Fibroblast of villous mesenchyme (primary cell): ENCODE results near the gene MEF2D. TPM values are rescaled to one million over a fixed set of nuclear protein-coding genes. Genes with fewer than 3 reads are reported as not detected.

Experiments
- DNase-seq: peaks from one replicate; pipeline ENCODE4 v3.0.0-alpha.2; 2010; ENCODE audit warnings: low read depth
- H3K4me3 ChIP-seq: 2 replicates; pipeline ENCODE4 v1.5.1; 2011; ENCODE audit warnings: low read depth, mild to moderate bottlenecking, low read length
- total RNA-seq: library from RNA; depleted of rRNA; stranded (reverse); fragments of >200 nt; gene quantifications from 2 replicates; pipeline ENCODE4 v1.2.3, GENCODE V29; 2012
- TF ChIP-seq, protein P1 (sequence below): IDR thresholded peaks from 2 replicates; pipeline ENCODE4 v1.5.1; 2012; ENCODE audit warnings: low read depth, mild to moderate bottlenecking, low read length; ENCODE audit not compliant: insufficient read depth

Gene MEF2D
- total RNA-seq, 1 donor: 10.8 TPM

DNA sequence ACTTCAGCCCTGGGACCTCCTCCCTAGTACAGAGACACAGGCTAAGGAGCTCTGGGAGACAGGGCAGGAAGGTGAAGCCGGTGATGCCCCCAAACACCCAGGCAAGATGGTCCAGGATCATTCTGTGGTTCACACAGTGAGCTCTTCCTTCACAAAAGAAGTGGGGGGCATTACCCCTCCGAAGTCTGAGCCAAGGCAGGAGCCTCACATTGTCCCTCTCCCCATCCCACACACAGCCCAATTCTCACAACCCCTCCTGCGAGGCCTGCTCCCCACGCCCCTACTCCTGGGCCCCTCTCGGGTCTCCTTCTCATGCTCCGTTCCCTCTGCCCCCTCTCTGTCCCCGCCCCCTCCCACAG, 10.7 kb downstream of the MEF2D start:
- DNase-seq: no peak
- no peak overlapping the region for H3K4me3 ChIP-seq
- TF ChIP-seq, protein P1, sequence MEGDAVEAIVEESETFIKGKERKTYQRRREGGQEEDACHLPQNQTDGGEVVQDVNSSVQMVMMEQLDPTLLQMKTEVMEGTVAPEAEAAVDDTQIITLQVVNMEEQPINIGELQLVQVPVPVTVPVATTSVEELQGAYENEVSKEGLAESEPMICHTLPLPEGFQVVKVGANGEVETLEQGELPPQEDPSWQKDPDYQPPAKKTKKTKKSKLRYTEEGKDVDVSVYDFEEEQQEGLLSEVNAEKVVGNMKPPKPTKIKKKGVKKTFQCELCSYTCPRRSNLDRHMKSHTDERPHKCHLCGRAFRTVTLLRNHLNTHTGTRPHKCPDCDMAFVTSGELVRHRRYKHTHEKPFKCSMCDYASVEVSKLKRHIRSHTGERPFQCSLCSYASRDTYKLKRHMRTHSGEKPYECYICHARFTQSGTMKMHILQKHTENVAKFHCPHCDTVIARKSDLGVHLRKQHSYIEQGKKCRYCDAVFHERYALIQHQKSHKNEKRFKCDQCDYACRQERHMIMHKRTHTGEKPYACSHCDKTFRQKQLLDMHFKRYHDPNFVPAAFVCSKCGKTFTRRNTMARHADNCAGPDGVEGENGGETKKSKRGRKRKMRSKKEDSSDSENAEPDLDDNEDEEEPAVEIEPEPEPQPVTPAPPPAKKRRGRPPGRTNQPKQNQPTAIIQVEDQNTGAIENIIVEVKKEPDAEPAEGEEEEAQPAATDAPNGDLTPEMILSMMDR: no peak

DNA sequence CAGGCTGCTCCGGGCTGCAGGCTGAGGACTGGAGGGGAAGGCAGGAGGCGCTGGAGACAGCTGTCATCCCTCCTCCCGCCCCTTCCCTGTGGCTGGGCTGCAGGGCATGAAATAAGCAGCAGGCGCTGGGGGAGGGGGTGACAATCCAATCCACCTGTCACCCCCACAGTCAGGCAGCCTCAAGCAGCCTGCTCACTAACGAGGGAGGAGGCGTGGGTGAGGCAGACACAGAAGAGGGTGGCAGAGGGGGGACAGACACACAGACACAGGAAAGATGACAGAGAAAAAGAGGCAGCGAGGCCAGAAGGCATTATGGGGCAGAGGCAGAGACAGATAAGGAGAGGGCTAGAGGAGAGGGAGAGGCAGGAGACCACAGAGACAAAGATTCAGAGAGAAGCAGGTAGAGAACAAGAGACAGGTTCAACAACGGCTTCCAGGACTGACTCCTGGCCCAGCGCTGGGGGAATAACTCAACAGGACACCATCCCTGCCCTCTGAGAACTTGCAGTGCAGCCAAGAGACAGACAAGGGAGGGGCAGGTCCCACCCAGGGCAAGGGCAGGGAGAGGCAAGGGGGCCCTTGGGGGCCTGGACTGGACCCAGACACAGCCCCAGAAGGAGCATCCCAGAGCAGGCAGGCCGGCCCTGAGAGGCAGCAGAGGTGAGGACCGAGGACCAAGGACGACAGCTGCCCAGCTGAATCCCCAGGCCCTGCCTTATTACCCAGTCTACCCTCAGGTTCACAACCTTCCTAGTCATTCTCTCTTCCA, 11.2 kb downstream of the MEF2D start:
- TF ChIP-seq, protein P1: peak; percentile 31
- no peak overlapping the region for H3K4me3 ChIP-seq
- no peak for DNase-seq

DNA sequence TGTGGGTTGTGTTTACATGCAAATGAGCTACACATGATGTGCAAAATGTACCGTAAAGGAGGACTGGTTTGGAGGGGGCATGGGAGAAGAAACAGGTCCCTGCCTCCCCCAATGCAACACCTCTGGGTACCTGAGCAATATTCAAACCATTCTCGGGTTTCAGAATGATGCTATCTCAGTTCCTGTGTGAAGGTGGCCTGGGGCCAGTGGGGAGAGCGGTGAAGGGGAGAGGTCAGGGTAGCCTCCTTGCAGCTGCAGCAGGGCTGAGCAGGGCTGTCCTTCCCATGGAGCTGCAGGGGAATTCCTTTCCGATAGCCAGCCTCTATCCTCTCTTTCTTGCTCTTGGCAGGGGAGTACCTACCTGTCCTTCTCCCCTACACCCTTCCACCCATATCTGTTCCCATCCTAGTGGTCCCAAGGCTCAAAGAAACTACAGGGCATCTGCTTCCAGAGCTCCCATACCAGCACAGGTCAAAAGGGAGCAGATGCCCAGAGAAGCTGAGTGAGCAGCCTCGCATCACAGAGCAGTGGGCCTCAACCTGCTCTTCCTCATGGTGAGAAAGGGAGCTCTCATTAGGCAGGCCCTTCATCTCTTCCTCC, 11.9 kb downstream of the MEF2D start:
- H3K4me3 ChIP-seq: no peak overlapping the region
- DNase-seq: no peak
- TF ChIP-seq, protein P1: no peak

DNA sequence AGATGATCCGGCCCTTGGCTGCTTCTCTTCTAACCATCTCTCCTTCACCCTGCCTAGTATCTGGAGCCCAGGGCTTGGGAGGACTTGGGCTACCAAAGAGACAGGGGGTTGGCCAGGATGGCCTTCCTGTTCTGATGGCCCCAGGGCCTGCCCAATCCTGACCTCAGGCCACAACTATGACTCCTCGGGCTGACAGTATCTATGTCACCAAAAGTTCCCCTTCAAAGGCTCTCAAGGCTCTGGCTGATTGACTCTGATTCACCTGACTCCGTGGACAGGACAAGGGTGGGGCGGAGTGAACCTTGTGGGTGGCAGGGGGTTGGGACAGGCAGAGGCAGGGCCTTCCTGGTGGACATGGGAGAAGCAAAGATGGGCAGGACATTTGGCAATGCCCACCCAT, 12.7 kb downstream of the MEF2D start:
- TF ChIP-seq, protein P1: no peak
- no peak overlapping the region for H3K4me3 ChIP-seq
- no peak for DNase-seq

DNA sequence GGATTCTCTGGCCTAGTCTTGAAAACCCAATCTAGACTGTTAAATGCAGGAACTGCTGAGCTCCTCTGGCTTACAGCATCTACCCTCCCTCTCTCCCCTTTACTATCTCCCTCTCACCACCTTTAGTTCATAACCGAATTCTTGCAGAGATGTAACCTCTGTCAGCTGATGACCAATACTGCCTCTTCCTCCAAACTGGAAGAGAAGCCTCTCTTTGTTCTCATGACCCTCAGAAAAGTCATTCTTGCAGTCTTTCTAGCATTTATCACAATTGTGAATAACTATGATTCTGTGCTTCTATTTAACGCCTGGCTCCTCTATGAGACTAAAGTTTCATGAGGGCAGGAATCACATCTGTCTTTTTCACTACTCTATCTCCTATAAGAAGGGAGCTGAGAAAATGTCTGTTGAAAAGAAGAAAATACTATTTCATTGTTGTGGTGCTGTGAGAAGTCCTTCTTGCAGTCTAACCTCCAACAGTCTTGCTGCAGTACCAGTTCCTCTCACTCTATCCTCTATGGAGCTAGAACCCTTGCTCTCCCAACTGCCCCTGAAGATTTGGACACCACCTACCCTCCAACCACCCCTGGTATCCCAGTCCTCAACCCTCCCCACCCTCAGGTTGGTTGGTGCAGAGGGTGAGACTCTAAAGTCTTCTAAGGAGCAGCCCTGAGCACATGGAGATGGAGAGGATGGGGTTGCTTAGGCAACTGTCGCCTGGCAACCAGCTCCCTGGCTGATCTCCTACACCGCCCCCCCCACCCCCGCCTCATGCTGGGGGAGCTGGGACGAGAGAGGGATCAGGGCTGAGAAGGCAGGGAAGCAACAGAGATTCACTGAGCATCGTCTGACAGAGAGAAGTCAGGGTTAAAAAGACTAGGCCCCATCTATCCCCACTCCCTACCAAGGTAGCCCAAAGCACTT, 13.9 kb downstream of the MEF2D start:
- H3K4me3 ChIP-seq: no peak overlapping the region
- DNase-seq: no peak
- TF ChIP-seq, protein P1: no peak

DNA sequence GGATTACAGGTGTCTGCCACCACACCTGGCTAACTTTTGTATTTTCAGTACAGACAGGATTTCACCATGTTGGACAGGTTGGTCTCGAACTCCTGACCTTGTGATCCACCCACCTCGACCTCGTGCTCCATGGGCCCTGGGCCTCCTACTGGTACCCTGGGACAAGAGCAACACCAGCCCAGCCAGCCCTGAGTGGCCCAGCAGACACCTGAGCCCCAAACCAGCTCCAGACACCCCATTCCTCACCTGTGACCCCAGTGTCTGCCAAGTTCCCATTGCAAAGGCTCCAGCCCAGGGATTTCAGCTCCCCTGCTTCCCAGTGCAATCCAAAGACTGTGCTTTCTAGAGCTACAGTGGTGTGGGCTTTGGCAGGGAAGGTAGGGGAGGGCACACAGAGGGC, 14.6 kb downstream of the MEF2D start:
- no peak overlapping the region for H3K4me3 ChIP-seq
- no peak for DNase-seq
- TF ChIP-seq, protein P1: no peak
